ENCODE results near the gene FBH1.

DNA sequence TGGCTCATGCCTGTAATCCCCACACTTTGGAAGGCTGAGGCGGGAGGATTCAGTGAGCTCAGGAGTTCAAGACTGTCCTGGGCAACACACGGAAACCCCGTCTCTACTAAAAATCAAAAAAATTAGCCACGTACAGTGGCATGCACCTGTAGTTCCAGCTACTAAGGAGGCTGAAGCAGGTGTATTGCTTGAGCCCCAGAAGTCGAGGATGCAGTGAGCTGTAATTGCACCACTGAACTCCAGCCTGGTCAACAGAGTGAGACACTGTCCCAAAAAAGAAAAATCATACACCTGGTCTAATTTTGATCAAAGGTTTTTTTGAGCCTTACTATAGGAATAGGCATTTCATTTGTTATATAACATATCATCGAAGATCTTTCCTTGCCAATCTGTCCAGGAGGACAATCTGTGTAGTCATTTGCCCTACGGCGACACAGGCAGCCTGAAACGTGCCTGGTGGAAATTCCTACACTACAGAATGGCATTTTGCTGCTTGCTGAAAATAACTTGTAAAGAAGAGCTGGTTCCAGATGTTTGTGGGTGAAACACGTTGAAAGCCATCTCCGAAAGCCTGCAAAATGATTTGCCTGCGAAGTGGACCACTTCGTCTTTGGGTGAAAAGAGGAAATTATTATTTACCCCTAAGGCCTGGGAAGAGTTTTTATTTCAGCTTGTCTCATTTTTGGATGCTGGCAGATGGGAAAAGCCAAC lies 45.5 kb upstream of the FBH1 start:
- TF ChIP-seq, protein P1, sequence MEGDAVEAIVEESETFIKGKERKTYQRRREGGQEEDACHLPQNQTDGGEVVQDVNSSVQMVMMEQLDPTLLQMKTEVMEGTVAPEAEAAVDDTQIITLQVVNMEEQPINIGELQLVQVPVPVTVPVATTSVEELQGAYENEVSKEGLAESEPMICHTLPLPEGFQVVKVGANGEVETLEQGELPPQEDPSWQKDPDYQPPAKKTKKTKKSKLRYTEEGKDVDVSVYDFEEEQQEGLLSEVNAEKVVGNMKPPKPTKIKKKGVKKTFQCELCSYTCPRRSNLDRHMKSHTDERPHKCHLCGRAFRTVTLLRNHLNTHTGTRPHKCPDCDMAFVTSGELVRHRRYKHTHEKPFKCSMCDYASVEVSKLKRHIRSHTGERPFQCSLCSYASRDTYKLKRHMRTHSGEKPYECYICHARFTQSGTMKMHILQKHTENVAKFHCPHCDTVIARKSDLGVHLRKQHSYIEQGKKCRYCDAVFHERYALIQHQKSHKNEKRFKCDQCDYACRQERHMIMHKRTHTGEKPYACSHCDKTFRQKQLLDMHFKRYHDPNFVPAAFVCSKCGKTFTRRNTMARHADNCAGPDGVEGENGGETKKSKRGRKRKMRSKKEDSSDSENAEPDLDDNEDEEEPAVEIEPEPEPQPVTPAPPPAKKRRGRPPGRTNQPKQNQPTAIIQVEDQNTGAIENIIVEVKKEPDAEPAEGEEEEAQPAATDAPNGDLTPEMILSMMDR (IDR thresholded peaks at IDR 0.05; ENCODE audit: borderline replicate concordance, extremely low read depth, low read length, poor library complexity, severe bottlenecking) = no peak
- no peak for TF ChIP-seq EZH2 (IDR thresholded peaks at IDR 0.05; ENCODE audit: borderline replicate concordance, low read depth, low read length, severe bottlenecking)

All from DND-41 (cell line).